MM.1S (cell line): ENCODE results near the gene DIRAS1.

ENCODE experiments used
- EZH2 ChIP-seq: fragments of 300-600 bp; sonication (generic); optimal IDR thresholded peaks from 2 replicates; pipeline ENCODE3; 2017; ENCODE audit warnings: low read depth, mild to moderate bottlenecking, antibody characterized with exemption, low read length, mixed read lengths
- EZH2phosphoT487 ChIP-seq: fragments of 300-600 bp; sonication (generic); IDR thresholded peaks from 2 replicates; pipeline ENCODE4 v1.6.1; 2018; ENCODE audit warnings: antibody characterized with exemption, low read length
- TF ChIP-seq, protein P1 (sequence below): fragments of 300-600 bp; sonication (generic); IDR thresholded peaks from 2 replicates; pipeline ENCODE4 v1.5.1; 2016; ENCODE audit warnings: antibody characterized with exemption, low read length, mixed read lengths

GRCh38 chr19:2721570-2722540 is 683 bp upstream of the DIRAS1 start:
- TF ChIP-seq, protein P1, sequence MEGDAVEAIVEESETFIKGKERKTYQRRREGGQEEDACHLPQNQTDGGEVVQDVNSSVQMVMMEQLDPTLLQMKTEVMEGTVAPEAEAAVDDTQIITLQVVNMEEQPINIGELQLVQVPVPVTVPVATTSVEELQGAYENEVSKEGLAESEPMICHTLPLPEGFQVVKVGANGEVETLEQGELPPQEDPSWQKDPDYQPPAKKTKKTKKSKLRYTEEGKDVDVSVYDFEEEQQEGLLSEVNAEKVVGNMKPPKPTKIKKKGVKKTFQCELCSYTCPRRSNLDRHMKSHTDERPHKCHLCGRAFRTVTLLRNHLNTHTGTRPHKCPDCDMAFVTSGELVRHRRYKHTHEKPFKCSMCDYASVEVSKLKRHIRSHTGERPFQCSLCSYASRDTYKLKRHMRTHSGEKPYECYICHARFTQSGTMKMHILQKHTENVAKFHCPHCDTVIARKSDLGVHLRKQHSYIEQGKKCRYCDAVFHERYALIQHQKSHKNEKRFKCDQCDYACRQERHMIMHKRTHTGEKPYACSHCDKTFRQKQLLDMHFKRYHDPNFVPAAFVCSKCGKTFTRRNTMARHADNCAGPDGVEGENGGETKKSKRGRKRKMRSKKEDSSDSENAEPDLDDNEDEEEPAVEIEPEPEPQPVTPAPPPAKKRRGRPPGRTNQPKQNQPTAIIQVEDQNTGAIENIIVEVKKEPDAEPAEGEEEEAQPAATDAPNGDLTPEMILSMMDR = no peak
- TF ChIP-seq EZH2phosphoT487 (no peak), EZH2 (no peak)
